IPS DF 19.7 (cell line): Measurements from ENCODE around the gene PRUNE2.
"Not testable (repeated sequence)": the region's sequence is repeated elsewhere in the genome, so short reads cannot be mapped to it uniquely, and the experiment has no call there.

Experiments used
- DNase-seq: peaks from one replicate; pipeline ENCODE4 v3.0.0-alpha.2; 2013; ENCODE audit warnings: low read depth, low spot score

PRUNE2 gene

GRCh38 chr9:76863832-76864231, 42.1 kb downstream of the PRUNE2 start:
- DNase-seq = no peak

- no peak for DNase-seq
Measured at GRCh38 chr9:76859860-76860259, 46.1 kb downstream of the PRUNE2 start.

DNA sequence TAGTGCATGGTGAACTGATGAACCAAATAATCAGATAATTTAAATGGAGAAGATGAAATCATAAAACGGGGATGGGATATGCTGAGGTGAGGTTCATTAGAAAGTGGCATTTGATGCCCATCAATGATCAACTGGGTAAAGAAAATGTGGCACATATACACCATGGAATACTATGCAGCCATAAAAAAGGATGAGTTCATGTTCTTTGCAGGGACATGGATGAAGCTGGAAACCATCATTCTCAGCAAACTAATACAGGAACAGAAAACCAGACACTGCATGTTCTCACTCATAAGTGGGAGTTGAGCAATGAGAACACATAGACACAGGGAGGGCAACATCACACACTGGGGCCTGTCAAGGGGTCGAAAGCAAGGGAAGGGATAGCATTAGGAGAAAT, 47.7 kb downstream of the PRUNE2 start:
- DNase-seq = not testable (repeated sequence)

GRCh38 chr9:76856016-76856415, 49.9 kb downstream of the PRUNE2 start:
- DNase-seq = no peak

DNA sequence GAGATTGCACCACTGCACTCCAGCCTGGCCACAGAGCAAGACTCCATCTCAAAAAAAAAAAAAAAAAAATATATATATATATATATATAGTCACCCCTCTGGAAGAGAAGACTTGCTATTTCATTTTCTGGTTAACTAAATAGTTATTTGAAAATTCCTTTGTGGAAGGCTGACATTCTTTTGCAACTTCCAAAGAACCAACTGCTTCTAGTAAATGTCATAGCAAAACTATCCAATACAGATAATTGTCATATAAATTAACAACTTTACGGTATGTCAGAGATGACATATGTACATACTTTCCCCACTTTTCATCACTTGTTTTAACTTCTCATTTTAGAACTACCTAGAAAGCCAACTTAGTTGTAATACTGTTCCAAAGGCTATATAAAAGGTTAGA, 50.9 kb downstream of the PRUNE2 start:
- DNase-seq = no peak

DNA sequence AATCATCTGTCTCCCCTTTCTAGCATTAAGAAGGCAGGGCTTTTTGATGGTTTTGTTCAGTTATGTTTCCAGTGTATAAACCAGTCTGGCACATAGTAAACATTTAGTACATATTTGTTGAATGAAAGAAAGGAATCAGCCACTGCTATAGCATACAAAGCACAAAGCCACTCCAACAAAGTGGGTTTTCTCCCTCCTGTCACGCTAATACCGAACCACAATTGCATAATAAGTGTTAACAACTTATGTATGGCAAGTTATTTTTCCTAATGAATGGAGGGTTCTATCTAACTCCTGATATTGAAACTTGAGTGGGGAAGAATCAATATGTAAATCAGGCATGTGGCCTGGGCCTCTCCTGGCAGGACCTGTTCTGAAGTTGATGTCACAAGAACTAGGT, 53.9 kb downstream of the PRUNE2 start:
- no peak for DNase-seq

GRCh38 chr9:76846297-76846696, 59.6 kb downstream of the PRUNE2 start:
- DNase-seq = no peak

- no peak for DNase-seq
Measured at GRCh38 chr9:76845254-76845653, 60.7 kb downstream of the PRUNE2 start.

DNA sequence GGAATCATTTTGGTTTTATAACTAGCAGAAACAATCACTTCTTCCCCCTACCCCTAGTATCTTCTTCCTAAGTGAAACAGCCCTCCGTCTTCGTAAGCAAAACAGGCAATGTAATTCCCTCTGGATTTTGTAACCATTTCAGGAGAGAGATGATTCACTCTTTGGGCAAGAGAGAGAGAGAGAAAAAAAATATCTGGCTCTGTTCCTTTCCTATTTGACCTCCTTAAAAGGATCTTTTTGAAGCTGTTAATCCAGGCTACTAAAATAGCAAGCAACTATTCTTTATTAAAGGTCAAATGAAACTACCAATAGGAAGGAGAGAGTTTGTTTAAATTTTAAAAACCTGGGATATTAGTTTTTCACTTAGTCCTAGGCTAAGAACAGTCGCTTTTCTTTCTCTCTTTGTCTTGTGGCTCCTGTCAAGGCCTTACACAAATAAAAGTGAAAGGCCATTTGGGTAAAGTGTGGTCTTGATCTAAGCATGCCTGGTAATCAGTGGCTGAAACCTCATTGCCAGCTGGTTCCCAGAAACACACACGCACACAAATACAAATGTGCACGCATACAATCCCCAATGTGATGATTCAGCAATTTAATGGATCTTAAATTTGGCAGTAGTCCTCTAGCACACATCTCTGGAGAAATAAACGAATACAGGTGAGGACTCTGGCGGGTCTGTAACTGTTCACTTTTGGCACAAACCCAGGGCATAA, 70.2 kb downstream of the PRUNE2 start:
- no peak for DNase-seq

DNA sequence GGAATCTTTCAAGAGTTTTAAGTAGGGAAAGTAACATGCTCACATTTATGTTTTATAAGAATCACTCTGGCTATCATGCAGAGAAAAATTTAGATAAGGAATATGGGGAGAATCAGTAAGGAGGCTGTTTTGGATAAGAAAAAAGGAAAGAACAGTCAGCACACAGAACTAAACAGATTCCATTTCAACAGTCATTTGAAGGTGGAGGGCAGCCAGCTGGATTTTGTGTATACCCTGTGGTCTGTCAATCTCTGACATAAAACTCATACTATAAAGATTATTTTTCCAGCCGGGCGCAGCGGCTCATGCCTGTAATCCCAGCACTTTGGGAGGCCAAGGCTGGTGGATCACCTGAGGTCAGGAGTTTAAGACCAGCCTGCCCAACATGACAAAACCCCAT, 77.5 kb downstream of the PRUNE2 start:
- DNase-seq = no peak

DNA sequence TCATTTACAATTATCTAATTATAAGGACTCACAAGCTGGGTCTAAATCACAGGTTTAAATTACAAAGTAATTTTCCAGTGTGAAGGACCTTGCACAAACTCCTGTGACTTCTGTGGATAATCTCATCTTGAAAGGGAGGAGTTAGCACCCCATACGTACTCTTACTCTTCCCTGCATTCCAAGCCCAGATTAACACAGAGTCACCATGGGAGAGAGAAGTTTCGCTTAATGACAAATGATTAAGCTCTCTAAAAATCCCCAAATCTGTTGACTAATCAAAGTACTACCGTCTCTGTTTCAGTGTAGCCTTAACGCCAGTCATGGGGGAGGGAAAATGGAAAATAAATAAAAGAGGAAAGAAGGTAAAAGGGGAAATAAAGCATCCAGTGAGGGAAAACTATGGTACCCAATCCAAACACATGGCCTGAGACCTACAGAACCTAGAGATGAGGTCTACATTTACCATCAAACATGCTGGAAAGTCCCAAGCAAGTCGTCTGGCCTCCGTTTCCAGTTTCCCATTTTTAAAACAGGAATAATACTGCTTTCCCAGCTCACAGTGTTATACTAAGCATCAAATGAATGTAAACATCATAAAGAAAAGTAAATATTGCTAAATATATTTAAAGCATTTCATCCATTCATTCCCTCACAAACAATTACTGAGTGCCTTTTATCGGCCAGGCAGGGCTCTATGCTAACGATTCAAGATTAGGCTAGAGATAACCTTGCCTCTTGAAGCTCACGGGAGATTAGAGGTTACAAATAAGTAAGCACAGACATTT, 78.4 kb downstream of the PRUNE2 start:
- no peak for DNase-seq

GRCh38 chr9:76820431-76820830, 85.5 kb downstream of the PRUNE2 start:
- no peak for DNase-seq

DNA sequence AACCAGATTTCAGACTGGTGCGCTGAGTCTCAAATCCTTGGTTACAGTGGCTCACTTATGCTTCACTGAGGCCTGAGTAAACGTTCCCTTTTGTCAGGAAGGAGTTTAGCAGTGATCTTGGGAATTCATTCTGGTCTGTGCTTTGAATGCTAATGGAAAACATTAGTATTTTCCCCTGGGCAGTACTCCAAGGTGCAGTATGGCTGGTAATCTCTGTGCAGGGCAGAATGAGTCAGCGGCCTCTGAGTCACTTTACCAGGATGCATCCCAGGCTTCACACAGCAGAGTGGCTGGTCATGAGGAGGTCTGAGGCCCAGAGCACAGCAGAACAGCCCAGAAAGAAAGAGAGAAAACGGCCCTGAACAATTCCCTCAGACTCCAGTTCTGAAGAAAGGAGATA, 87.6 kb downstream of the PRUNE2 start:
- peak; percentile 20 for DNase-seq

- DNase-seq = no peak
Measured at GRCh38 chr9:76817489-76817888, 88.4 kb downstream of the PRUNE2 start.

DNA sequence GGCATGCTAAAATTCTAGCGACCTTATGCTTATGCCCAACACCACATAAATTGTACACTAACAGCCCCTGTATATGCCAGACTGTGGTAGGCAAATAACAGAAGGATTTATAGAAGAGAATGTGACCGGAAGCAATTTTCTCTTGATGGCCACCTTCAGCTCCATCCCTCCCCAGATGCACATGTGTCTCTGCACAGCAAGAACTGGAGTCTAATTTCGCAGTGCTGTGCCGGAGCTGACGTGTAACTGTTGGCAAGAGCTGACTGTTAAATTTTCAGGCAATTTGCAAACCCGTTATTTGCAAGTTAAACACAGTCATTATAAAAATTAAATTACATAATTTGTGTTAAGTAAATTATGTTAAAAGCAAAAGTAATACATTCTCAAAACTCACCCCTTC, 93.3 kb downstream of the PRUNE2 start:
- DNase-seq = no peak

DNA sequence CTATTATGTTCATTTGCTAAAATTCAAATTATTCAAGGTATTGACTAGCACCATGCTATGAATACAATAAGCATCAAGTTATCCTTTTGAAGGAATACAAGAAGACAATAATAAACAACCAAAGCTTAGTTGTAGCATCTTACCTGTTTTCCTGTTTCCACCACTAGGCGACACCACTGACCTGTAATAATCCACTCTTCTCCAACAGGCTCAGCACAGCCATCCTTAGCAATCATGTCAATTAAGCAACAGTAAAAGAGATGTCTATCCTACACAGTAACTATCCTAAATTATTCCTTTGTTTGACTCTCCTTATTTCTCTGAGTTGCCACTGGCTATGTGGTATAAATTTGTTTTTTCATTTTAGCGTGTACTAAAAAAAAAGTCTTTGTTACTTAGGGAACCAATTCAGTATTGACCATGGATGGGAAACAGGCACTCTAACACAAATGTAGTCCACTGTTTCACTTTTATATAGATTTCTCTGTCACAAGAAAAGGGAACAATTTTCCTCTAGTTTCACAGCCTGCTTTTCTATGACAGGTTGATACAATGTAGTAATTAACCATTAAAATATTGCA, 95.4 kb downstream of the PRUNE2 start:
- DNase-seq = peak; percentile 23

- DNase-seq = no peak
Measured at GRCh38 chr9:76808636-76809035, 97.3 kb downstream of the PRUNE2 start.

GRCh38 chr9:76803762-76804161, 102.2 kb downstream of the PRUNE2 start:
- DNase-seq = no peak

GRCh38 chr9:76803083-76803482, 102.8 kb downstream of the PRUNE2 start:
- DNase-seq = peak; percentile 48

GRCh38 chr9:76800901-76801300, 105.0 kb downstream of the PRUNE2 start:
- DNase-seq = no peak

GRCh38 chr9:76799473-76799872, 106.4 kb downstream of the PRUNE2 start:
- no peak for DNase-seq

- no peak for DNase-seq
Measured at GRCh38 chr9:76798527-76798926, 107.4 kb downstream of the PRUNE2 start.

DNA sequence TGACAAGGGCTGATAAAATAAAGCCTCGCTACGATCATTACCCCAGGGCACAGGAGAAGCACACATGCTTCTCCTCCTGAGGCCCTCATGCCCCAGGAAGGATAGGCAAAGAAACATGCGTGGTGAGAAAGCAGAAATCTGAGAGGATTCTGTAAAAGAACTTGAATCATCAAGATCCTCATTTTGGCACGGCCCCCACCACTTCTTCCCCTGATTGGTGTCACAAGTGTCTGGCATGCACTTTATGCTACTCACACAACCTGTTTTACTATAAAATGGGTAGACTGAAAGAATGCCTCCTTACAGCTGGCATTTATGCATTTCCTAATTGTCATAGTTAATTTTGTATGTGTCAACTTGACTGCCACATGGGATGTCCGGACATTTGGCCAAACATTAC, 109.6 kb downstream of the PRUNE2 start:
- no peak for DNase-seq
